ENCODE measurements around the gene FHOD3.

FHOD3 gene

DNA sequence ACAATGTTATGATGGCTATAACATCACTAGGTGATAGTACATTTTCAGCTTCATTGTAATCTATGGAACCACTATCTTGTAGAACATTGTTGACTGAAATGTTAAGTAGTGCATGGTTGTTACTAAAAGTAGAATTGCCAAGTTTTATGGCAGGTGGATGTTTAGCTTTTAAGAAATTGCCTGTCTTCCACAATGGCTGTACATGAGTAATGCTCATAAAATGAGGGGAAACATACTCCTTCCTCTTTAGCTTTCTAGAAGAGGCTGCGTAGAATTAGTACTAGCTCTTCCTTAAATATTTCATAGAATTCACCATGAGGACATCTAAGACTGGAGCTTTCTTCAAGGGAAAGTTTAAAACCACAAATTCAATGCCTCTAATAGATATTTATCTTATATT is 370.3 kb downstream of the FHOD3 start:
- DNase-seq (ENCODE audit: low read depth): no peak

DNA sequence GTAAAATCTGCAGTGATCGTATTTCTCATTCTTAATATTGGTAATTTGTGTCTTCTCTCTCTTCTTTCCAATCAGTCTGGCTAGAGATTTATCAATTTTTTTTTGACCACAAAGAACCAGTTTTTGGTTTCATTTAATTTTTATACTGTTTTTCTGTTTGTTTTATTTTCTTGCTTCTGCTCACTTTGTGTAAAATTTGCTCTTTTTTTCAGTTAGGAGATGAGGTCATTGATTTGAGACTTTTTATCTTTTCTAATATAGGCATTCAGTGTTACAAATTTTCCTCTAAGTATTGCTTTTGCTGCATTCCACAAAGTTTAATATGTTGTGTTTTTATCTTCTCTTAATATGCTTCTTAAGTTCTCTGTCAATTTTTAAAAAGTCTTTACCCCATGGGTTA is 370.8 kb downstream of the FHOD3 start:
- no peak for DNase-seq (ENCODE audit: low read depth)

DNA sequence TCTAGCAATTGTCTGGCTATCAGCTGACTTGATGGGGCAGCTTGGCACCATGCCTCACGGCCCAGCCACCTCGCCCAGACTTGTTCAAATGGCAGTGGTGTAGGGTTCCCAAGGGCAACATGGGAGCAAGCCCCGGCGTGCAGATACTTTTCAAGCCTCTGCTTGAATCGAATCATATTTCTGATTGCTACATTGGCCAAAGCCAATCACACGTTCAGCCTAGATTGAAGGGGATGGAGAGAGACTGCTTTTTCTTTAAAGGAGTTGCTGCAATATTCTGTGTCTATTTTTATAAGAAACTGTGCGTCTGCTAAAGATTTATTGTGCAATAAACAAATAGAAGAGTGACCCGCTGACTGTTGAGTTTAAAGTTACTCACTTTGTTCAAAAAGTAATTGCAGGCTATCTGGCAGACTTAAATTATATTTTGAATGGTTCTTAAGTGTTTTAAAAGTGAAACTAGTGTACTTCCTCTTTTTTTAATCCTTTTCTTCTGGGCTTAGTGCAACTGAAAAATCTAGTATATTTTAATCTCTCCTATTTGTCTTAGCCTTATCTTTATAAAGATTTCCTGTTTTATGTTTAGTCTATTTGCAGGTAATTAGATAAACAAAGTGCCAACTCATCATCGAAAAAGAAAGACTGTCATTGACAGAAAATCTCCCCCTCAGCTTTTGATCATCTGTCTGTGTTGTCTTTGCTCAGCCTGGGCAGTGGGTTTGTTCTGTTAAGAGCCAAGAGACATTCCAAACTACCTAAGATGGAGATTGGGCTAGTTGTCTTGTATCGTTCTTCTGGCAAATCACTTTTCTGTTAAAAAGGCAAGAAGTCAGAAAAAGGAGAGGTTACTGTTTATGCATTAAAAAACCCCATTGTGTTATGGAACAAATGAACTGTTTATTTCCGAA is 375.2 kb downstream of the FHOD3 start:
- peak; percentile 92 for DNase-seq (ENCODE audit: low read depth)

DNA sequence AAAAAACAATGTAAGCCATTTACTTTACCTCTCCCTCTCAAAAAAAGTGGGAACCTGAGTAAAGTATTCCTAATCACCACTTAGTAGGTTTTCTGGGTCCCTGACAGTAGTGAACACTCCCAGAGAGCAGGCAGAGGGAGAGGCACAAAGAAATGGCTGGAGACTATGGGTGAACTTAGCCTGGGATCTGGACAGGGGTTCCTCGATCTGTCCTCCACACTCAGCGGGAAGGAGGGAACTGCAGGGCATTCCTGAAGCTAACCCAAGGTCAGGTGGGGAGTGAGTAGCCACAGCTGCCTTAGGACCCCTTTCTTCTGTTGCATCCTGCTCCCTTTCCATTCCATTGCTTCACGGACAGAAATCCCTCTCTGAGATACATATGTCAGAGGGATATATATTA is 375.9 kb downstream of the FHOD3 start:
- DNase-seq (ENCODE audit: low read depth): no peak

DNA sequence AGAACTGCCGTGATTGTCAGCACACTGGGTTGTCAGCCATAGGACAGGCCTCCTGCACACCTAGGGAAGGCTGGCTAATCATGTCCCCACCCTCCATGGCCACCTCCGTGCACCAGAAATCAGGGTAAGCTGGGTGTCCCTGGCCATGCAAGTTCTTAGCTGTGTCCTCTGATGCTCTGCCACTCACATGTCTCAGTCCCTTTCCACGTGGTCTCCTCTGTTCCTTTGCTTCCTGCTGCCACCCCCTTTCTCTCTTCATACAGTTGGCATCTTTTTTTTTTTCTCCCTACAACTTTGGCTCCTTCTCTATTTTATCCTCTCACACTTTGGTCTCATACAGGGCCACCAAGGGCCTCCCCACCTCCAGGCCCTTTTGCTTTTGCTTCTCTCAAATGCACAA is 377.6 kb downstream of the FHOD3 start:
- DNase-seq (ENCODE audit: low read depth): no peak

DNA sequence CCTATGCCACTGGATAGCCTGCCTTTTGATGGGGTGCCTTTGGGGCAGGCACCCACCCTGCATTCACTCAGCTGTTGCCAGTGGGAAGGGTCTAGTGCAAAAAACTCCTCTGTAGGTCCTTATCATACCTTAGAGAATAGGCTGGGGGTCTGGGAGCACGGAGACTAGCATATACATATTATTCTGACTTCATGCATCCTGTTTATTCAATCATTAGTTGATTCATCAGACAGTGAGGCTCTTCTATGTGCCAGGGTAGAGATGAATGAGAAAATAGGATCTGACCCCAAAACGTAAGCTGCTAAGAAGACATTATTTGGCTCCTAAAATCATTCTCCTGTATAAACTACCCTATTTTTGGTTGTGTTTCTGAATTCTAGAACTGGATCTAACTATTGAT is 378.0 kb downstream of the FHOD3 start:
- DNase-seq (ENCODE audit: low read depth): no peak

DNA sequence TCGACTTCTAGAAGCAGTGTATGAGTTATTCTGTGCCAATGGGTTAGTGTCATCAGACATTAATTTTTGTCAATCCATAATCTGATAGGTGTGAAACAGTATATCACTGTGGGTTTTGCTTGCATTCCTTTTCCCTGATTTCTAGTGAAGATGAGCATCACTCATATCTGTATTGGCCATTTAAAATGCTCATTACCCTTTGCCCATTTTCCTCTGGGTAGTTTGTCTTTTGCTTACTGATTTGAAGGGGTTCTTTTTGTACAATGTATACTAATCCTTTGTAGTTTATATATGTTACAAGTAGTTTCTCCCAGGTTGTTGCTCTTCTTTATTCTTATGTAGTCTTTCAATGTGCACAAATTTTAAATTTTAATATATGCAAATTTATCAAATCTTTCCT is 379.1 kb downstream of the FHOD3 start:
- DNase-seq (ENCODE audit: low read depth): no peak

DNA sequence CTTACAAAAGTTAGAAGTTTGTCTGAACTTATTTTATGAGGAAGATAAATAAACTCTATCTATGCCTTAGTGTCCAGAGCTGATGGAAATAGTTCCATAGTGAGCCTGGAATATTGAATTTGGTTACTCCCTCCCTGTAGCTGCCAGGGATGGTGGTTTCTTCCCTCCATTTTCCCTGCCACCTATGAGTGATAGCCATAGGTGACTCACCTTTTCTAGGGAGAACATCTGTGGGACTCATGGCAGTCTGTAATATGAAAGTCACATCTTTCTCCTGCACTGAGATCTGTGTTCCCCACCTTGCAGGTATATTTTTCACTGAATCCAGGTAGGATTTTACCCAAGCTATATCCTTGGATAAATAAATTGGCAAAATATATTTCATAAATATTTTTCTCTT is 382.5 kb downstream of the FHOD3 start:
- no peak for DNase-seq (ENCODE audit: low read depth)

DNA sequence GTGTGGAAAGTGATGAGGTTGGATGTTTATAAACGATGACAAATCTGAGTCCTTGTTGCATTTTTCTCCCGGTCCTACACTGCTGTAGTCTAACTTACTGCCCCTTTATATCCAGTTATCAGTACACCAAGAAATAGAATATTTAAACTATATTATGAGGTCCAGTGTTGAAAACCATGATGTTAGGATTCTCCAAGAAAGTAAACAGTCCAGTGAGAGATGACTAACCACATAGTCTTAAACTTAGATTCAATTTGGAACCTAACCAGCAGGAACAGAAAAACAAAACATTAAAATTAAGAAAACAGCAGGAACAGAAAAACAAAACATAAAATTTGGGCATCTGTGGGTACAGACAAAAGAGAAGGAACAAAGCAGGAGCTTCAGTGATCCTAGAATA is 388.1 kb downstream of the FHOD3 start:
- no peak for DNase-seq (ENCODE audit: low read depth)

DNA sequence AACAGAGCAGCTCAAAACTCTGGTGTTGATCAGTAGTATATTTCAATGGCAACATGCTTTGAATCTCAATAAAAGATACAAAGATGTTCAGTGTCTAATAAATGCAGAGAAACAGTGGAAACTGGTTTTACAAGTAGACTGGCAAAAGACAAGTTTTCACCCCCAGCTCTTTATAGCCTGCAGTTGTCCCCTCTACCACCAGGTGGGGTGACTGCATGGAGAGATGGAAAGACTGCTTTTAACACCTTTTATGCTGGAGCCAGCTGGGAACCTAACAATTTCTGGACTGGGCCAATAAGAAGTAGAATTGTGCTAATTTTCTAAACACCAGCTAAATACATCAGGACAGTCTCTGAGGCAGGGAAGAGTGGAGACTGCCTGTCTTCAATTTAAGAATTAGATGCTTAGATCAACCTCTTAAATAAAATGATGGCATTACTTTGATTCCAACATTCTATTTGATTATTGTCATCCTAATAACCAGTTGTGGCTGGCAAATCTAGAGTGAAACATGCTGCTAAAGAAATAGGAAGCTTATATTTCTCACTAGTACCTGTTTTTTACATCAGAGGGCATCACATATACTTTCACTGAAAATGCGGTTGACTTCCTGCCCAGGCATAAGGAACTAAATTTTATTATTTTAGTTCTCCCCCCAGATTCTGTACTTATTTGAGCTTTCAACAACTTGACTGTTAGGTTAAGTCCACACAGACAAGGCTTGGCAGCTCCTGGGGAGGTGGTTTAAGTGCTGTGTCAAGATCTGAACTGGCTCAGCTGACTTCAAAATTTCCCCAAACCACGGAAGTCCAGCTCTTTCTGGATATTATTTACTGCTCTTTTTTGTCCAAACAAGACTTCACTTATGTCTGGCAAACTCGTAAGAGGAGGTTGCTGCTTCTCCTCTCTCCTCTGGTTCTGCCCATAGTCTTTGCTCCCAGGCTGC is 390.8 kb downstream of the FHOD3 start:
- DNase-seq (ENCODE audit: low read depth): peak; percentile 52

DNA sequence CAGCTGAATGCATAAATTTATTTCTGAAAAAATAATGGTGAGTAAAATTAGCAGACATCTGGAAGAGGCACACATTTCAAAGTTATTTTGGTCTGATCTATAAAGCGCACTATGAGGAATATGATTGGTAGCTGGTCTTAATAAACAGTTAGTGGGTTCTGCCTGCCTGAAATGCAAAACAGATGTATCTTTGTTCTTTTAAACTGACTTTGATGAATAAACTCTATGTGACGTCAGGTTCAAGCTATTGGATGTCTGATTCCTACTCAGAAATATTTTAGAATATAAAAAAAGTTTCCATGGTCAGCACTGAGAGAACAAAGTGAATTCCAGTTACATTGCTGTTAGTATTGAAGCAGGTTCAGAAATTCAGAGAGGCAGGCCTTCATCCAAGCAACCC is 394.9 kb downstream of the FHOD3 start:
- peak; percentile 87 for DNase-seq (ENCODE audit: low read depth)

DNA sequence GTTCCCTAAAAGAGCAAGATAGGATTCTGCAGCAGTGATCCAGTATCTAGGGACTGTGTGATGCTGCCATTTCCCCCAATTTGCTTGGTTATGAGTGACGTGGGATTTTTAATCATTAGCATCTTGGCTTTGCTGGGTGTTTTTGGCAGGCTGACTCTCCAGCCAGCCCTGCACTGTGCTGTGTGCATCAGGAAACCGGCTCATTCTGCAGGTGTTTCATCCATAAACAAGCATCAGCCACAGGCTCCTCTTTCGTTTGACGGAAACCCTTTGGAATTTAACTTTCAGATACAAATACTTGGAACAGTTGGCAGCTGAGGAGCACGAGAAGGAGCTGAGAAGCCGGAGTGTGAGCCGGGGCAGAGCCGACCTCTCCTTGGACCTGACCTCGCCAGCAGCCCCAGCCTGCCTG is 395.4 kb downstream of the FHOD3 start:
- DNase-seq (ENCODE audit: low read depth): peak; percentile 42

DNA sequence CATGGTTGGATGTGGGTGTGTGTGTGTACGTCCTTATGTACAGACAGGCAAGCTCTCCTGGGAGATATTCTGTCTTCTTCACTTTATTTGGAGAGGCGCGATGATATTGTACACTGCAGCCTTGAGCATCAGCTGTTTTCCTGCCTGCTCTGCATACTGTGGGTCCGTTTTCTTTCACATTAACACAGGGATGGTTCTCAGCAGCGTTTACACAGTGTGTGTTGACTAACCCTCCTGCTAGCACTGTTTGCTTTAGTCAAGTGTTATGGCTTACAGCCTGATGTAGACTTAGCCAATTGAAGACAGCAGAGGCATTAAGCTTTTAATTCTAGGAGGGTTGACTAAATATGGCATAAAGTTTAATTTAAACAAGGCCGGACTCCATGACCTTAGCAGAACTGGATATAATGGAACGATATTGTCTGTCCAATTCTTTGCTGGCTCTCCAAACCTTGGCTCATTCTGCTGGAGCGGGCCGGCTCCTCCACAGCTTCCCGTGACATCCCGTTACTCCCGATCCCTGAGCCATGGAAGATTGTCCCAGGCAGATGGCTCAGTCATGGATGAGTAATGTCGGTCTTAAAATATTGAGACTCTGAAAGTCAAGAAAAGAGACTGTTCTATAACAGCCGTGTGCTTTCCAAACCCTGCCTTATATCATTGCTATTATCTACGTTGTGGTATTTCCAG is 396.6 kb downstream of the FHOD3 start:
- peak; percentile 54 for DNase-seq (ENCODE audit: low read depth)

DNA sequence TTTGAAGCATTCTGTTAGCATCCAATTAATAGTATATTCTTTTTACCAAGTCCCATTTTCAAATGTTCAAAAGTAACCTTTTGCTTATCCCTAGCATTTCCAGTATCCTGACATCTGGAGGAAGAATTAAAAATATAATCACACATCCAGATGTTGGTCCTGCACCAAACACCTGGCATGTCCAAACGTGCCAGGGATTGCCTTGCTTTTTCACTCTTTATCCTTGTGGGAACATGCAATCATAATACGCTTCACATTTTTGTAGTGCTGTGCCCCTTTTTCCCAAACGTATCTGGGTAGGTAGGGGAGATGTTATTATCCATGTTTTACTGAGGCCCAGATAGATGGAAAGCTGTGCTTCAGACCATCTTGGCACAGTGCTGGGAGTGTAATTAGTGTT is 398.3 kb downstream of the FHOD3 start:
- no peak for DNase-seq (ENCODE audit: low read depth)

DNA sequence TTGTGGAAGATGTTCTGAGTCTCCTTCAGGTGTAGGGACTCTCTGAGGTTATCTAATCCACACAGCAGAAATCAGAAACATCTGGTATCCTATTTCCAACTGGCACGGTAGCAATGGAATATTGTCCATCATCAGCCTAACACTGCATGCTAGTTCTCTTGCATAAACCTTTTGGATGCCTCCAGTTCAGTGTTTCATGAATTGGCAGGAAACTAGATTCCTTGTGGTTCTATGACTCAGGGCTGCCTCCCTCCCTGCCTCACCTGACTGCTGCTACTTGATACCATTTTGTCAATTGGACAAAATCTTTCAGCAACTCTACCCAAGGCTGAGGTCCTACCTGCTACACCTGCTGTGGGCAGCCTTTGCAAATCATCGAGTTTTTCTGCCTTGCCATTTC is 400.4 kb downstream of the FHOD3 start:
- DNase-seq (ENCODE audit: low read depth): peak; percentile 89

DNA sequence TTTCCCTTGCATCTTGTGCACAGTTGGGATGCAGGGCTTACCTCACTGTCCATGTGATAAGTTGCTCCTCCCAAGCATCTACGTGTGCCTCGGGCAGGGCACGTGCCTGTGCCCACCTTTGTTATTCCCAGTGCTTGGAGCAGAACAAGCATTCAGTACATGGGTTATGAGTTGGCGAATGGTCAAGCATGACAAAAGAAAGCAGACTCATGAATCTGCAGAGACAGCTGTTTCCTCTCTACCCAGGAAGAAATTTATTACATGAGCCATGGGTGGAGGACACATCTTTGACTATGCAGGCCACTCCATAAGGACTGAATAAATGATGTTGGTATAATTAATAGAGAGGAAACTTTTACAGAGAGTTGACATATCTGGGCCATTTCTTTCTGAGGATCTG is 403.4 kb downstream of the FHOD3 start:
- DNase-seq (ENCODE audit: low read depth): no peak

DNA sequence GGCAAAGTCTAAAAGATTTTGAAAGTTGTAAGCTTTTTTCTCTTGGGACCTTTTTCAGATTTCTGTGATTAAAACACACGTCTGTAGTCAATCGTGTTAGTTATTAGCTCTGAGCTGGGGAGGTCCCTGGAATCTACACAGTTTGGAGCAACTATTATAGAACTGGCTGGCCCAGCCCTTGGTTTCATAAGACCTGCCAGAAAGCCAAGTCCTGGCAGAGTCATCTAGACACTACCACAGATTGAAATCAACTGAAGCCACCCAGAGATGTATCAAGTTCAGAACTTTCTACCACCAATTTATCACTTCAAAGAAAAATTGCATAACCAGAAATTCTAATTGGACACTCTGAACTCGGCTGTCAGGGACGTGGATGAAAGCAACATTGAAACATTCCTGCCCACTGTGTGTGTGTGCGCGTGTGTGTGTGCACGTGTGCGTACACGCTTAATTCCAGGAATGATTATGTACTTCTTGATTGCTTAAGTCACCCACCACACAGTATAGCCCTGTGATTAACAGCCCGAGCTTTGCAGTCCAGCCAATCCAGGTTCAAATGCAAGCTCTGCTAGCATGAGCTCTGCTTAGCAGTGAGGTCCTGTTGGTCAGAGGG is 405.0 kb downstream of the FHOD3 start:
- peak; percentile 90 for DNase-seq (ENCODE audit: low read depth)

DNA sequence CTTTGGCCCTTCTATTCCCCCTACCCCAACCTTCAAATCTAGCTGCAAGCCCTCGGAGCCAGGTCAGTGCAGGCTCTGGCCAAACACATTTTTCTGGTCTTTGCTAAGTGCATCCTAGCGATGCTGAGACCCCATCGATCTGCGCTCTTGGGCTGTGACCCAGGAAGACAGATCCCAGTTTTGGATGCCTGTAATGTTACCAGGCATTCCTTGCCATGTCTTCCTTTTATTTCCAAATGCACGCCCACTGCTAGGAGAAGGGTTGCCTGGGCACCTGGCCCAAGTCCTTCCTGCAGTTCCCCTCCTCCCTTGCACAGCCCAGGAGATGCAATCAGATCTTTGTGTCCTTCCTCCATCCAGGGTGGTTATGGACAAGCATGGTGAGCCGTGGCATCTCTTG is 406.6 kb downstream of the FHOD3 start:
- DNase-seq (ENCODE audit: low read depth): no peak

DNA sequence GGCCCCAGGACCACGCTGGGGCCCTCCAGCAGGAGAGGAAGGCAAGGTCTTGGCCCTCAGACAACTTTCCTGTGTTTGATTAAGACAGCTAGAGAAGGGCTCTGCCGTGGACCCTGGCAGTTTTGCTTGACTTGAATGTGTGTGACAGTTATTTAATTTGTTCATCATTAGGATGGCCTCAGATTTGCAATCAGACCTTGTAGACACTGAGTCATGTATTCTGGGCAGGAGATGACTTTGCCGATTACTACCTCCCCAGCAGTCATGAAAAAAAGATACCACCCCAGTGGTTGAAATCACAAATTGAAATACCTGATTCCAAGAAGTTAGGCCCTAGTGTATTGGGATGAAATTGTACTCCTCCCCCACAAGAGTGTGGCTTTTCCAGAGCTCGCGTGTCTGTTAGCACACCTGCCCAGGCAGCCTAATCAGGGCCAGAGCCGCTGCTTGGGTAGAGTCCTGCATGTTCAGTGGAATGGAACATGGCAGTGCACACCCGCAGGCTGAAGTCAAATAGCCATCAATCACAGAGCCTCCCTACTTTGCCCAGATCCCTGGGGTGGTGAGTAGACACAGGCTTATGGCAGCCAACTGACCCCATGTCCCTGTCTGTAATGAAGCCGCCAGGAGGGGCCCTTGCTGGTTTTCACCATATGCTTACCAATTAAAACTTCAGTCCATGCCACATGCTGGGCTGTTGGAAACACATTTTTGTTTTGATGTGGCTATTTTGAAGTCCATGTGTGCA is 408.8 kb downstream of the FHOD3 start:
- peak; percentile 15 for DNase-seq (ENCODE audit: low read depth)

DNA sequence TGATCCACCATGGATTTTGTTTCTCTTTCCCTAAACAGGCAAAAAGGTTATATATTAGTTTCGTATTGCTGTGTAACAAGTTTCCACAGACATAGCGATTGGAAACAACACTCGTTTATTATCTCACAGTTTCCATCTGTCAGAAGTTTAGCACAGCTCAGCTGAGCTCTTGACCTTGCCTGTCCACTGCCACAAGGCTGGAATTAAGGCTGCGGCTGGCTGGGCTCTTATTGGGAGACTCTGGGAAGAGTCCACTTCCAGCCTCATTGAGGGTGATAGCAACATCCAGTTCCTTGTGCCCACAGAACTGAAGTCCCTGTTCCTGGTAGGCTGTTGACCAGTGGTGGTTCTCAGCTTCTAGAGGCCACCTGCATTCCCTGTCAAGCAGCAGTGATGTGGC is 410.9 kb downstream of the FHOD3 start:
- no peak for DNase-seq (ENCODE audit: low read depth)

DNA sequence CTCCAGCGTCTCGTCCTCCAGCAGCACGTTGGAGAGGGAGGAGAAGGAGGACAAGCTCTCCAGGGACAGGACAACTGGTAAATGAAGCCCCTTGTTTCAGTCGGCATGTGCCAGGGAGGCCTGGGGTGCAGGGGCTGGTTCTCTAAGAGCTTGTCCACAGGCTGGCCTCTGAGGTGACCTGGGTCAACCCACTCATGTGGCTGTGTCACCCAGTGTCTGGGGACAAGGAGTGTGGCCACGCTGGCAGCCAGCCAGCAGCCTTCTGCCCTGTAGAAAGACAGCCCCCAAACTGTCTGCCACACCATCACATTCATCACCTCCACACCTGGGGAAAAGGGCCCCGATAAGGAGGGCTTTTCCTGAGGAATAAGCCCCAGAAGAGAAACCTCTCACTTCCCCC is 411.8 kb downstream of the FHOD3 start:
- no peak for DNase-seq (ENCODE audit: low read depth)
